ENCODE results near the gene REV3L.

Gene REV3L

DNA sequence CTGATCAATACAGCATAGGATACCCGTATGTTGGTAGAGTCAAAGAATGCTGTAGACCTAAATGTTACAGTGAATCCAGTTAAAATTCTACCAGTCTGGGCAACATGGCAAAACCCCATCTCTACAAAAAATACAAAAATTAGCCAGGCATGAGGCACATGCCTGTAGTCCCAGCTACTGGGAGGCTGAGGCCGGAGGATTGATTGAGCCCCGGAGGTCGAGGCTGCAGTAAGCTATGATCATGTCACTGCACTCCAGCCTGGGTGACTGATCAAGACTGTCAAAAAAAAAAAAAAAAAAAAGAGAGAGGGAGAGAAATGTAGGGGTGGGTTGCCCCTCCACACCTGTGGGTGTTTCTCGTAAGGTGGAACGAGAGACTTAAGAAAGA is 228.2 kb downstream of the REV3L start:
- DNase-seq: no peak

DNA sequence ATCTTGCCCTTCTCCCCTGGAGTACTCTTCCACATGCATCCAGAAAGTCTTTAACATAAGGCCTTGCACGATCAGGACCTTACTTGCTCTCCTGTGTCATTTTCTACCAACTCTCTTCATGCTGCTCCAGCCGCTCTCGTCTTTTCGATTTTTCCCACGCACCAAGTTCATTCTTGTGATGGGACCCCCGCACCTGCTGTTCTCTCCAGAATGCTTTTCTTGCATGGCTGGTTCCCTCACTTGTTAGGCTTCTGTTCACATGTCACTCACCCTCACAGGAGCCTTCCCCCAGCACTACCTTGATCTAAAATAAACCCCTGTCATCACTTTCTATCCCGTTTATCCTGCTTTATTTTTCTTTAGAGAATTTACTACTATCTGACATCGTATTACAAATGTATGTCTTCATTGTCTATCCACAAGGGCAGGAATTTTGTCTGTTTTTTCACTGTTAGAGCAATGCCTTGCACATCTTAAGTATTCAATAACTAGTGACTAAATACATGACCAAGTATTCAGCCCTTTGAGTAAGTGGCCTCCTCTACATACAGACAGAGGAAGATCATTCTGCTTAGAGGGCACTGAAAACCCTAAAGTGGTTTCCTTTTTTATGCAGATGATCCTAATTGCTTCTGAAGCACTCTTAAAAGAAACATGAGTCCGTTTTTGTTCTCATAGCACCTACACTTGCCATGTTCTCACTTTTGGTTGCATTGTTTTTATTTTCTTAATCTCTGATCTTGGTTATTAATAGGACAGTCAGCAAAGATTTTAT is 228.8 kb downstream of the REV3L start:
- no peak for DNase-seq

DNA sequence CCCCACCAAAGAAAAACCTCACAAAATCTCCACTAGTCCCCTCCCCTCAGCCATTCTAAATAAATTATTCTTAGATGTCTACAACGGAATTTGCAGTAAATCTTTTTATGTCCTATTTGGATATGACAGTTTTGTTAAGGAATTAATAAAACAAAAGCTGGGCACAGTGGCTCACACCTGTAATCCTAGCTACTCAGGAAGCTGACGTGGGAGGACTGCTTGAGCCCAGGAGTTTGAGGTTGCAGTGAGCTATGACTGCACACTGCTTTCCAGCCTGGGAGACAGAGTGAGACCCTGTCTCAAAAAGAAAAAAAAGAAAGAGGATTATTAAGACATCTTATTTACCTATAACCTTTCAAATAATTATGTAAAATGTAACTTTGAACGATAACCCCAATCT is 230.3 kb downstream of the REV3L start:
- DNase-seq: no peak

DNA sequence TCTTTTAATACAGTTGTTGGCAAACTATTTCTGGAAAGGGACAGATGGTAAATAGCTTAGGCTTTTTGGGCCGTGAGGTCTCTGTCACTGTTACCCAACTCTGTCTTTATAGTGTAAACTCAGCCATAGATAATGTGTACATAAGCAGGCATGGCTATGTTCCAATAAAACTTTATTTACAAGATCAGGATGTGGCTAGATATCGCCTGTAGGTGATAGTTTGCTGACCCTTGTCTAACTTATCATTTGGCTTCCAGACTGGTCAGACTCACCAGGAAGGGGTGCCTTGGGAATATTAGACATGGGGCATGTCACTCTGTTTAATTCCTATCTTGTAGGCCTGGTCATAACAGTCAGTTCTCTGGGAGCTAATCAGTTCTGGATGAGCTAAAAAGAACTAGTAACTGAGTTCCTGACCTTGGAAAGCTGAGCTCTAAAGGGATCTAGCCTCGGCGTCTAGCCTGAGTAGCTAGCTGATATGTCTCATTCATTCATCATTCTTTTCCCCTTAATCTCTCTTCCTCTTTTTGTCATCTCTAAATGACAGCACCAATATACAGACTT is 232.1 kb downstream of the REV3L start:
- DNase-seq: no peak

All from NCI-H2227 treated with DMSO at 0.1 percent for 48 hours (cell line).